Fibroblast of mammary gland (primary cell): ENCODE results near the gene TBX4.

Experiments
- DNase-seq: peaks from one replicate; pipeline ENCODE4 v3.0.0-alpha.2; 2010; ENCODE audit warnings: low read depth
- H3K4me3 ChIP-seq: 2 replicates; pipeline ENCODE4 v1.5.1; 2011; ENCODE audit warnings: low read depth, mild to moderate bottlenecking, low read length, moderate library complexity; ENCODE audit not compliant: control insufficient read depth
- CTCF ChIP-seq: conservative IDR thresholded peaks from 2 replicates; pipeline ENCODE4 v1.5.1; 2011; ENCODE audit warnings: low read depth, low read length, inconsistent platforms; ENCODE audit not compliant: control insufficient read depth, insufficient read depth

The TBX4 gene

GRCh38 chr17:61510991-61511390, 58.8 kb downstream of the TBX4 start:
- no peak for TF ChIP-seq CTCF
- no peak for DNase-seq
- H3K4me3 ChIP-seq: no peak overlapping the region

GRCh38 chr17:61511480-61512182, 59.4 kb downstream of the TBX4 start:
- no peak for TF ChIP-seq CTCF
- no peak for DNase-seq
- no peak overlapping the region for H3K4me3 ChIP-seq

- DNase-seq: no peak
- no peak overlapping the region for H3K4me3 ChIP-seq
- no peak for TF ChIP-seq CTCF
Measured at GRCh38 chr17:61514491-61514890, 62.3 kb downstream of the TBX4 start.

- no peak for DNase-seq
- TF ChIP-seq CTCF: no peak
- H3K4me3 ChIP-seq: no peak overlapping the region
Measured at GRCh38 chr17:61517265-61517664, 65.0 kb downstream of the TBX4 start.

GRCh38 chr17:61517843-61518606, 65.8 kb downstream of the TBX4 start:
- no peak for DNase-seq
- H3K4me3 ChIP-seq: no peak overlapping the region
- TF ChIP-seq CTCF: no peak

DNA sequence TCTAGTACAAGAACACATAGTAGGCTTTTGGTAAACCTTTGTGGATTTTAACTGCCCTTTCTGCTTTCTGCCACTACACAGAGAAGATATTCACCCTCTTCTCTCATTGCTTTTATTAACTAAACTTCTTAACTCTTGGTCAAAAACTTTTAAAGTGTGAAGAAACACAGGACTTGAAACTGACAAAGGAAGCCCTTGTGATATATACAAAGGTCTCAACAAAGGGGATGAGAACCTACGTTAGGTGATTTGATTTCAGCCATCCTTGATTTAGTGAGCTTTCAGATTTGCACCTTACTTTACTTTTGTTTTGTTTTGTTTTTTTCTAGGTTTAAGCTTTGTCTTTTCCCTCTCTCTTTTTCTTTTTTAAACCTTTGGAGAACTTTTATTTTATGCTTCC, 66.9 kb downstream of the TBX4 start:
- no peak for DNase-seq
- no peak overlapping the region for H3K4me3 ChIP-seq
- TF ChIP-seq CTCF: no peak
